ENCODE results near the gene SLC37A3.
A peak's percentile ranks its signal among the peaks of the same experiment; 100 is the strongest.
"Not testable (repeated sequence)": the region's sequence is repeated elsewhere in the genome, so short reads cannot be mapped to it uniquely, and the experiment has no call there.

SLC37A3 gene

GRCh38 chr7:140312141-140312846, 86.0 kb downstream of the SLC37A3 start:
- no peak for DNase-seq (ENCODE audit: low read depth)

GRCh38 chr7:140311128-140311527, 87.2 kb downstream of the SLC37A3 start:
- not testable (repeated sequence) for DNase-seq (ENCODE audit: low read depth)

- no peak for DNase-seq (ENCODE audit: low read depth)
These were observed 87.9 kb downstream of the SLC37A3 start for GRCh38 chr7:140310337-140311002.

- DNase-seq (ENCODE audit: low read depth): no peak
These were observed 90.3 kb downstream of the SLC37A3 start for GRCh38 chr7:140308060-140308459.

GRCh38 chr7:140304191-140304799, 94.0 kb downstream of the SLC37A3 start:
- peak; percentile 8 for DNase-seq (ENCODE audit: low read depth)

GRCh38 chr7:140300243-140301136, 97.8 kb downstream of the SLC37A3 start:
- no peak for DNase-seq (ENCODE audit: low read depth)

GRCh38 chr7:140298213-140298612, 100.1 kb downstream of the SLC37A3 start:
- no peak for DNase-seq (ENCODE audit: low read depth)

GRCh38 chr7:140297192-140297591, 101.1 kb downstream of the SLC37A3 start:
- DNase-seq (ENCODE audit: low read depth): no peak

GRCh38 chr7:140295224-140295738, 103.0 kb downstream of the SLC37A3 start:
- DNase-seq (ENCODE audit: low read depth): no peak

GRCh38 chr7:140294454-140294853, 103.9 kb downstream of the SLC37A3 start:
- DNase-seq (ENCODE audit: low read depth): no peak

GRCh38 chr7:140292438-140292837, 105.9 kb downstream of the SLC37A3 start:
- DNase-seq (ENCODE audit: low read depth): no peak

- no peak for DNase-seq (ENCODE audit: low read depth)
These were observed 108.5 kb downstream of the SLC37A3 start for GRCh38 chr7:140289804-140290203.

- no peak for DNase-seq (ENCODE audit: low read depth)
These were observed 110.3 kb downstream of the SLC37A3 start for GRCh38 chr7:140287988-140288387.

- DNase-seq (ENCODE audit: low read depth): no peak
These were observed 112.4 kb downstream of the SLC37A3 start for GRCh38 chr7:140285938-140286337.

- DNase-seq (ENCODE audit: low read depth): no peak
These were observed 114.3 kb downstream of the SLC37A3 start for GRCh38 chr7:140284062-140284461.
